ENCODE results near the gene ARID1B.

Gene ARID1B

GRCh38 chr6:157047328-157047727, 270.1 kb downstream of the ARID1B start:
- no peaks in the 10 kb centered on the region for H3F3A ChIP-seq (ENCODE audit: insufficient read depth, low read length)
- no peaks in the 10 kb centered on the region for H3K36me3 ChIP-seq (replicated peaks; ENCODE audit: insufficient read depth, low read length)
- H3K27ac ChIP-seq (ENCODE audit: low read length) = no peak overlapping the region
- H4K20me1 ChIP-seq (ENCODE audit: insufficient read depth, low read length) = no peaks in the 10 kb centered on the region
- no peaks in the 10 kb centered on the region for H3K79me2 ChIP-seq (ENCODE audit: low read length)
- no peak overlapping the region for H2AFZ ChIP-seq (ENCODE audit: low read length)
- H3K9me2 ChIP-seq (replicated peaks; ENCODE audit: insufficient read depth, low read length) = no peaks in the 10 kb centered on the region
- no peak overlapping the region for H3K4me3 ChIP-seq (ENCODE audit: low read length)
- TF ChIP-seq, protein P1, sequence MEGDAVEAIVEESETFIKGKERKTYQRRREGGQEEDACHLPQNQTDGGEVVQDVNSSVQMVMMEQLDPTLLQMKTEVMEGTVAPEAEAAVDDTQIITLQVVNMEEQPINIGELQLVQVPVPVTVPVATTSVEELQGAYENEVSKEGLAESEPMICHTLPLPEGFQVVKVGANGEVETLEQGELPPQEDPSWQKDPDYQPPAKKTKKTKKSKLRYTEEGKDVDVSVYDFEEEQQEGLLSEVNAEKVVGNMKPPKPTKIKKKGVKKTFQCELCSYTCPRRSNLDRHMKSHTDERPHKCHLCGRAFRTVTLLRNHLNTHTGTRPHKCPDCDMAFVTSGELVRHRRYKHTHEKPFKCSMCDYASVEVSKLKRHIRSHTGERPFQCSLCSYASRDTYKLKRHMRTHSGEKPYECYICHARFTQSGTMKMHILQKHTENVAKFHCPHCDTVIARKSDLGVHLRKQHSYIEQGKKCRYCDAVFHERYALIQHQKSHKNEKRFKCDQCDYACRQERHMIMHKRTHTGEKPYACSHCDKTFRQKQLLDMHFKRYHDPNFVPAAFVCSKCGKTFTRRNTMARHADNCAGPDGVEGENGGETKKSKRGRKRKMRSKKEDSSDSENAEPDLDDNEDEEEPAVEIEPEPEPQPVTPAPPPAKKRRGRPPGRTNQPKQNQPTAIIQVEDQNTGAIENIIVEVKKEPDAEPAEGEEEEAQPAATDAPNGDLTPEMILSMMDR (IDR thresholded peaks at IDR 0.05; ENCODE audit: low read length) = no peak
- TF ChIP-seq EZH2 (optimal IDR thresholded peaks at IDR 0.05; ENCODE audit: low read depth, low read length) (no peak), EZH2phosphoT487 (IDR thresholded peaks at IDR 0.05; ENCODE audit: low read length) (no peak)
- DNase-seq = no peak
- H3K9me3 ChIP-seq (replicated peaks; ENCODE audit: insufficient read depth, low read length) = no peaks in the 10 kb centered on the region
- H3K4me1 ChIP-seq (ENCODE audit: low read length) = no peaks in the 10 kb centered on the region
- no peak overlapping the region for H3K4me2 ChIP-seq (ENCODE audit: low read depth, low read length)
- no peaks in the 10 kb centered on the region for H3K27me3 ChIP-seq (replicated peaks; ENCODE audit: insufficient read depth, low read length)
- no peak overlapping the region for H3K9ac ChIP-seq (ENCODE audit: low read length)

- no peak for DNase-seq
These were observed 270.8 kb downstream of the ARID1B start for GRCh38 chr6:157047951-157048350.

GRCh38 chr6:157049133-157049532, 272.0 kb downstream of the ARID1B start:
- H3K9me3 ChIP-seq (replicated peaks; ENCODE audit: insufficient read depth, low read length) = no peaks in the 10 kb centered on the region
- H3K27ac ChIP-seq (ENCODE audit: low read length) = no peak overlapping the region
- H3K4me1 ChIP-seq (ENCODE audit: low read length) = no peaks in the 10 kb centered on the region
- H4K20me1 ChIP-seq (ENCODE audit: insufficient read depth, low read length) = no peaks in the 10 kb centered on the region
- H3K9me2 ChIP-seq (replicated peaks; ENCODE audit: insufficient read depth, low read length) = no peaks in the 10 kb centered on the region
- TF ChIP-seq EZH2 (optimal IDR thresholded peaks at IDR 0.05; ENCODE audit: low read depth, low read length) (no peak), EZH2phosphoT487 (IDR thresholded peaks at IDR 0.05; ENCODE audit: low read length) (no peak)
- TF ChIP-seq, protein P1 (IDR thresholded peaks at IDR 0.05; ENCODE audit: low read length) = no peak
- no peaks in the 10 kb centered on the region for H3K36me3 ChIP-seq (replicated peaks; ENCODE audit: insufficient read depth, low read length)
- H3K79me2 ChIP-seq (ENCODE audit: low read length) = no peaks in the 10 kb centered on the region
- no peak overlapping the region for H2AFZ ChIP-seq (ENCODE audit: low read length)
- H3K4me2 ChIP-seq (ENCODE audit: low read depth, low read length) = no peak overlapping the region
- no peak overlapping the region for H3K4me3 ChIP-seq (ENCODE audit: low read length)
- H3K9ac ChIP-seq (ENCODE audit: low read length) = no peak overlapping the region
- no peak for DNase-seq
- no peaks in the 10 kb centered on the region for H3F3A ChIP-seq (ENCODE audit: insufficient read depth, low read length)
- H3K27me3 ChIP-seq (replicated peaks; ENCODE audit: insufficient read depth, low read length) = no peaks in the 10 kb centered on the region

More at GRCh38 chr6:157047951-157048350, 270.8 kb downstream of the ARID1B start:
- H3K4me3 ChIP-seq (ENCODE audit: low read length) = no peak overlapping the region
- H3K27me3 ChIP-seq (replicated peaks; ENCODE audit: insufficient read depth, low read length) = no peaks in the 10 kb centered on the region
- H3K79me2 ChIP-seq (ENCODE audit: low read length) = no peaks in the 10 kb centered on the region
- H3F3A ChIP-seq (ENCODE audit: insufficient read depth, low read length) = no peaks in the 10 kb centered on the region
- H3K4me1 ChIP-seq (ENCODE audit: low read length) = no peaks in the 10 kb centered on the region
- no peak overlapping the region for H2AFZ ChIP-seq (ENCODE audit: low read length)
- no peak overlapping the region for H3K9ac ChIP-seq (ENCODE audit: low read length)
- H3K4me2 ChIP-seq (ENCODE audit: low read depth, low read length) = no peak overlapping the region
- no peak overlapping the region for H3K27ac ChIP-seq (ENCODE audit: low read length)
- no peaks in the 10 kb centered on the region for H3K9me2 ChIP-seq (replicated peaks; ENCODE audit: insufficient read depth, low read length)
- no peak for TF ChIP-seq EZH2phosphoT487 (IDR thresholded peaks at IDR 0.05; ENCODE audit: low read length)
- TF ChIP-seq, protein P1 (IDR thresholded peaks at IDR 0.05; ENCODE audit: low read length) = no peak
- no peak for TF ChIP-seq EZH2 (optimal IDR thresholded peaks at IDR 0.05; ENCODE audit: low read depth, low read length)
- H3K36me3 ChIP-seq (replicated peaks; ENCODE audit: insufficient read depth, low read length) = no peaks in the 10 kb centered on the region
- no peaks in the 10 kb centered on the region for H4K20me1 ChIP-seq (ENCODE audit: insufficient read depth, low read length)
- H3K9me3 ChIP-seq (replicated peaks; ENCODE audit: insufficient read depth, low read length) = no peaks in the 10 kb centered on the region

Data from MM.1S (cell line).